Measurements from ENCODE around the gene TAC4.

TAC4 gene

GRCh38 chr17:49887744-49888360 lies 40.0 kb upstream of the TAC4 start:
- H3K27me3 ChIP-seq (ENCODE audit: control insufficient read depth in 2 of 2, insufficient read depth in 2 of 2, low read length in 2 of 2) = peaks cover 29 to 35% of the 10 kb centered on the region in 2 donors
- no peaks in the 10 kb centered on the region for H3K36me3 ChIP-seq (ENCODE audit: control insufficient read depth in 2 of 2, insufficient read depth in 2 of 2, low read length in 2 of 2)
- H3K27ac ChIP-seq (ENCODE audit: low read depth in 2 of 2, low read length in 2 of 2) = no peak overlapping the region
- H3K4me3 ChIP-seq (ENCODE audit: low read length in 2 of 2) = no peak overlapping the region
- H3K9me3 ChIP-seq (ENCODE audit: control insufficient read depth in 2 of 2, low read length in 2 of 2) = no peaks in the 10 kb centered on the region
- H3K9ac ChIP-seq (ENCODE audit: low read depth in 1 of 2, low read length in 2 of 2) = no peak overlapping the region
- no peaks in the 10 kb centered on the region for H3K4me1 ChIP-seq (ENCODE audit: control insufficient read depth in 2 of 2, insufficient read depth in 2 of 2, low read length in 2 of 2)

DNA sequence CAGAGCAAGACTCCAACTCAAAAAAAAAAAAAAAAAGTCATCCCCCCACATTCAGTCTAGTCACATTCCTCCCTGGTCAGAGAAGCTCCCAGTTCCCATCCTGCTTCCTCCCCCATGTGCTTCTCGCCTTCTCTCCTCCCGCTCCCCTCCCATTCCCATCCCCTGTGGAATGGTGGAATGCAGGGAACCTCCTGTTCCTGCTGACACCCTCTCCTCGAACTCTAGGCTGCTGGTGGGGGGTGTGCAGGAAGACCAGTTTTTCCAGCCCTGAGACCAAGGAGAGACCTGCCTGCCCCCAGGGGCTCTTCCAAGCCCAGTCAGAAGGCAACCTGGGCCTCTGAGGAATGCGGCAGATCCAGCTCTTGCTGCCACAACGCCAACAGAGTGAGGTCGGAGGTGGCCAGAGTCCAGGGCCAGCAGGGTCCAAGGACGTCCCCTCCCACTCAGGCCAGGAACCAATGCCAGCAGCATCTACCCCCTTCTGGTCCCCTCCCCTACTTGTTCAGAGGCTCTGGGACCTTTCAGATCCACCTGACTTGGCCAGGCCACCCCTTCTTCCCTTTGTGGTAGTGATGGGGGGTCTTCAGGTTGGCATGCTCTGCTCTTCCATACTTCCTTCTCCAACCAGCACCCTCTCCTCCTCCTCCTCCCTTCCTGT lies 39.3 kb upstream of the TAC4 start:
- H3K36me3 ChIP-seq (ENCODE audit: control insufficient read depth in 2 of 2, insufficient read depth in 2 of 2, low read length in 2 of 2) = no peaks in the 10 kb centered on the region
- H3K4me3 ChIP-seq (ENCODE audit: low read length in 2 of 2) = no peak overlapping the region
- H3K27ac ChIP-seq (ENCODE audit: low read depth in 2 of 2, low read length in 2 of 2) = no peak overlapping the region
- H3K27me3 ChIP-seq (ENCODE audit: control insufficient read depth in 2 of 2, insufficient read depth in 2 of 2, low read length in 2 of 2) = peaks cover 28 to 38% of the 10 kb centered on the region in 2 donors
- no peaks in the 10 kb centered on the region for H3K4me1 ChIP-seq (ENCODE audit: control insufficient read depth in 2 of 2, insufficient read depth in 2 of 2, low read length in 2 of 2)
- no peak overlapping the region for H3K9ac ChIP-seq (ENCODE audit: low read depth in 1 of 2, low read length in 2 of 2)
- no peaks in the 10 kb centered on the region for H3K9me3 ChIP-seq (ENCODE audit: control insufficient read depth in 2 of 2, low read length in 2 of 2)

DNA sequence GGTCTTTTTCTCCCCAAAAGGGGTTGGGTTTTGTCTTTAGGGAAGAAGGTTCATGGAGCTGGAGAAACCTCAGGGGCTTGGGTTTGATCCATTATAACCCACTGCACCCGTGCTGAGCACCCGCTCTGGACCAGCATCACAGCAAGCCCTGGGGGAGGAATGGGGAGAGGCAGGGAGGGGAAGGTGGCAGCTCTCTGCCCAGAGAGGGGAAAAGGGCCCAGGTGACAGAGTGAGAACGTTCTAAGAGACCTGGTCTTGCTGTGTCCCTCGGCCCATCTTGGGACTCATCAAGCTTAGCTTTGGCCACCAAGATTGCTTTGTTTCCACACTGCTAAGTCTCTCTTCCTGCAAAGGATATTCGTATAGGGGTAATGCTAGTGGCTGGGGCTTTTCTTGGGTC lies 38.2 kb upstream of the TAC4 start:
- Histone ChIP-seq H3K9me3 (ENCODE audit: control insufficient read depth in 2 of 2, low read length in 2 of 2) (no peaks in the 10 kb centered on the region), H3K9ac (ENCODE audit: low read depth in 1 of 2, low read length in 2 of 2) (no peak overlapping the region), H3K4me1 (ENCODE audit: control insufficient read depth in 2 of 2, insufficient read depth in 2 of 2, low read length in 2 of 2) (no peaks in the 10 kb centered on the region), H3K27ac (ENCODE audit: low read depth in 2 of 2, low read length in 2 of 2) (no peak overlapping the region), H3K27me3 (ENCODE audit: control insufficient read depth in 2 of 2, insufficient read depth in 2 of 2, low read length in 2 of 2) (peaks cover 31 to 38% of the 10 kb centered on the region in 2 donors), H3K36me3 (ENCODE audit: control insufficient read depth in 2 of 2, insufficient read depth in 2 of 2, low read length in 2 of 2) (no peaks in the 10 kb centered on the region), H3K4me3 (ENCODE audit: low read length in 2 of 2) (no peak overlapping the region)

GRCh38 chr17:49882434-49882833 lies 34.6 kb upstream of the TAC4 start:
- H3K4me1 ChIP-seq (ENCODE audit: control insufficient read depth in 2 of 2, insufficient read depth in 2 of 2, low read length in 2 of 2) = peaks cover 2 to 5% of the 10 kb centered on the region in 2 donors
- H3K27ac ChIP-seq (ENCODE audit: low read depth in 2 of 2, low read length in 2 of 2) = no peak overlapping the region
- H3K9ac ChIP-seq (ENCODE audit: low read depth in 1 of 2, low read length in 2 of 2) = no peak overlapping the region
- H3K36me3 ChIP-seq (ENCODE audit: control insufficient read depth in 2 of 2, insufficient read depth in 2 of 2, low read length in 2 of 2) = no peaks in the 10 kb centered on the region
- H3K4me3 ChIP-seq (ENCODE audit: low read length in 2 of 2) = no peak overlapping the region
- peaks cover 24 to 39% of the 10 kb centered on the region in 2 donors for H3K27me3 ChIP-seq (ENCODE audit: control insufficient read depth in 2 of 2, insufficient read depth in 2 of 2, low read length in 2 of 2)
- H3K9me3 ChIP-seq (ENCODE audit: control insufficient read depth in 2 of 2, low read length in 2 of 2) = no peaks in the 10 kb centered on the region

DNA sequence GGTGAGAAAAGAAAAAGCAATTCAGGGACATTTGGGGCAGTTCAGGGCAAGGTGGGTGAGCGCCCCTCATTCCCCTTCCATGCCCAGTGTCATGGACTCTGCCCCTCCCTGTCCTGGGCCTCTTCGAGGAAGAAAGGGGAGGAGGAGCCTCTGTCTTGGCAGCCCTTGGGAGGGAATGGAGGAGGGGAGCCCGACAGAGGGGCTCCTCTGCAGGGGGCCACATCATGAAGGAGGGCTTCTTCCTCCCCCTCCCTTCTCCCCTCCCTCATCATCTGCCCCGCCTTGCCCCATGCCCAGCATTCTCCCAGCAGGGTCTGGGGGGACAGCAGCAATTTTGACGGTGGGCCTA lies 33.2 kb upstream of the TAC4 start:
- Histone ChIP-seq H3K9me3 (ENCODE audit: control insufficient read depth in 2 of 2, low read length in 2 of 2) (no peaks in the 10 kb centered on the region), H3K27ac (ENCODE audit: low read depth in 2 of 2, low read length in 2 of 2) (no peak overlapping the region), H3K4me1 (ENCODE audit: control insufficient read depth in 2 of 2, insufficient read depth in 2 of 2, low read length in 2 of 2) (peaks cover 2 to 5% of the 10 kb centered on the region in 2 donors), H3K27me3 (ENCODE audit: control insufficient read depth in 2 of 2, insufficient read depth in 2 of 2, low read length in 2 of 2) (peaks cover 24 to 40% of the 10 kb centered on the region in 2 donors), H3K36me3 (ENCODE audit: control insufficient read depth in 2 of 2, insufficient read depth in 2 of 2, low read length in 2 of 2) (no peaks in the 10 kb centered on the region), H3K4me3 (ENCODE audit: low read length in 2 of 2) (no peak overlapping the region), H3K9ac (ENCODE audit: low read depth in 1 of 2, low read length in 2 of 2) (no peak overlapping the region)

- peaks cover 26 to 40% of the 10 kb centered on the region in 2 donors for H3K27me3 ChIP-seq (ENCODE audit: control insufficient read depth in 2 of 2, insufficient read depth in 2 of 2, low read length in 2 of 2)
- H3K9me3 ChIP-seq (ENCODE audit: control insufficient read depth in 2 of 2, low read length in 2 of 2) = no peaks in the 10 kb centered on the region
- no peak overlapping the region for H3K27ac ChIP-seq (ENCODE audit: low read depth in 2 of 2, low read length in 2 of 2)
- peaks cover 2 to 5% of the 10 kb centered on the region in 2 donors for H3K4me1 ChIP-seq (ENCODE audit: control insufficient read depth in 2 of 2, insufficient read depth in 2 of 2, low read length in 2 of 2)
- no peak overlapping the region for H3K4me3 ChIP-seq (ENCODE audit: low read length in 2 of 2)
- H3K36me3 ChIP-seq (ENCODE audit: control insufficient read depth in 2 of 2, insufficient read depth in 2 of 2, low read length in 2 of 2) = no peaks in the 10 kb centered on the region
- H3K9ac ChIP-seq (ENCODE audit: low read depth in 1 of 2, low read length in 2 of 2) = no peak overlapping the region
Measured at GRCh38 chr17:49880291-49881053, 32.6 kb upstream of the TAC4 start.

- H3K27ac ChIP-seq (ENCODE audit: low read depth in 2 of 2, low read length in 2 of 2) = no peak overlapping the region
- peaks cover 26 to 44% of the 10 kb centered on the region in 2 donors for H3K27me3 ChIP-seq (ENCODE audit: control insufficient read depth in 2 of 2, insufficient read depth in 2 of 2, low read length in 2 of 2)
- no peak overlapping the region for H3K9ac ChIP-seq (ENCODE audit: low read depth in 1 of 2, low read length in 2 of 2)
- no peaks in the 10 kb centered on the region for H3K9me3 ChIP-seq (ENCODE audit: control insufficient read depth in 2 of 2, low read length in 2 of 2)
- H3K36me3 ChIP-seq (ENCODE audit: control insufficient read depth in 2 of 2, insufficient read depth in 2 of 2, low read length in 2 of 2) = no peaks in the 10 kb centered on the region
- no peak overlapping the region for H3K4me3 ChIP-seq (ENCODE audit: low read length in 2 of 2)
- H3K4me1 ChIP-seq (ENCODE audit: control insufficient read depth in 2 of 2, insufficient read depth in 2 of 2, low read length in 2 of 2) = peaks cover 2 to 5% of the 10 kb centered on the region in 2 donors
Measured at GRCh38 chr17:49878931-49879904, 31.3 kb upstream of the TAC4 start.

GRCh38 chr17:49875685-49876084 lies 27.8 kb upstream of the TAC4 start:
- H3K9ac ChIP-seq (ENCODE audit: low read depth in 1 of 2, low read length in 2 of 2) = no peak overlapping the region
- no peak overlapping the region for H3K4me3 ChIP-seq (ENCODE audit: low read length in 2 of 2)
- peaks cover 9 to 27% of the 10 kb centered on the region in 2 donors for H3K27me3 ChIP-seq (ENCODE audit: control insufficient read depth in 2 of 2, insufficient read depth in 2 of 2, low read length in 2 of 2)
- H3K9me3 ChIP-seq (ENCODE audit: control insufficient read depth in 2 of 2, low read length in 2 of 2) = no peaks in the 10 kb centered on the region
- no peak overlapping the region for H3K27ac ChIP-seq (ENCODE audit: low read depth in 2 of 2, low read length in 2 of 2)
- H3K36me3 ChIP-seq (ENCODE audit: control insufficient read depth in 2 of 2, insufficient read depth in 2 of 2, low read length in 2 of 2) = no peaks in the 10 kb centered on the region
- H3K4me1 ChIP-seq (ENCODE audit: control insufficient read depth in 2 of 2, insufficient read depth in 2 of 2, low read length in 2 of 2) = peaks cover 2 to 4% of the 10 kb centered on the region in 2 donors

- H3K27ac ChIP-seq (ENCODE audit: low read depth in 2 of 2, low read length in 2 of 2) = no peak overlapping the region
- no peak overlapping the region for H3K4me3 ChIP-seq (ENCODE audit: low read length in 2 of 2)
- H3K4me1 ChIP-seq (ENCODE audit: control insufficient read depth in 2 of 2, insufficient read depth in 2 of 2, low read length in 2 of 2) = no peaks in the 10 kb centered on the region
- no peaks in the 10 kb centered on the region for H3K9me3 ChIP-seq (ENCODE audit: control insufficient read depth in 2 of 2, low read length in 2 of 2)
- H3K36me3 ChIP-seq (ENCODE audit: control insufficient read depth in 2 of 2, insufficient read depth in 2 of 2, low read length in 2 of 2) = no peaks in the 10 kb centered on the region
- H3K9ac ChIP-seq (ENCODE audit: low read depth in 1 of 2, low read length in 2 of 2) = no peak overlapping the region
- H3K27me3 ChIP-seq (ENCODE audit: control insufficient read depth in 2 of 2, insufficient read depth in 2 of 2, low read length in 2 of 2) = peaks cover 5 to 23% of the 10 kb centered on the region in 2 donors
Measured at GRCh38 chr17:49874911-49875310, 27.0 kb upstream of the TAC4 start.
